Superior temporal gyrus (tissue), 1 donor: ENCODE measurements around the gene GPR61.

Source experiments
- DNase-seq: peaks from one replicate; pipeline ENCODE4 v3.0.0-alpha.2; 2016; ENCODE audit errors: extremely low spot score

The GPR61 gene, protein sequence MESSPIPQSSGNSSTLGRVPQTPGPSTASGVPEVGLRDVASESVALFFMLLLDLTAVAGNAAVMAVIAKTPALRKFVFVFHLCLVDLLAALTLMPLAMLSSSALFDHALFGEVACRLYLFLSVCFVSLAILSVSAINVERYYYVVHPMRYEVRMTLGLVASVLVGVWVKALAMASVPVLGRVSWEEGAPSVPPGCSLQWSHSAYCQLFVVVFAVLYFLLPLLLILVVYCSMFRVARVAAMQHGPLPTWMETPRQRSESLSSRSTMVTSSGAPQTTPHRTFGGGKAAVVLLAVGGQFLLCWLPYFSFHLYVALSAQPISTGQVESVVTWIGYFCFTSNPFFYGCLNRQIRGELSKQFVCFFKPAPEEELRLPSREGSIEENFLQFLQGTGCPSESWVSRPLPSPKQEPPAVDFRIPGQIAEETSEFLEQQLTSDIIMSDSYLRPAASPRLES

DNA sequence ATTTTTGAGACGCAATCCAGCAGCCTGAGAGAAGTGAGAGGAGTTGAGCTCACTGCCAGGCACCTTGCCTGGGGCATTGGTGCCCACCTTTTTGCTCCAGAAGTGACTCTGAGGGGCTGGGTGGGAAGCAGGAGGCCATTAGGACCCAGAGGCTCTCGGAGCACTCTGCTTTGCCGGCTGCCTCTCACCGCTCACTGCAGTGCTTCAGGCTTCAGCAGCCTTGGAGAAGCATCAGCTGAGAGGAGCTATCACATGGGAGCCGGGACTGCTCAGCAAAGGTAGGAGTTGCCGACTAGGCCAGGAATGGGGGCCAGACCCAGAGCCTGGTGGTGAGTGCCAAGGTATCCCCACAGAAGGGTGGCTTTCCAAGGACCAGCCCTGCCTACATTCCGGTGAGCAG lies at the start of gene GPR61:
Gene GPR61, plus strand, starts transcription at position 197 of the 400 bp plus-strand sequence. CDS start 3,151 bp downstream, outside the sequence.
- DNase-seq: peak; percentile 59

- peak; percentile 93 for DNase-seq
Measured at GRCh38 chr1:109490029-109490933, 49.4 kb upstream of the GPR61 start.

GRCh38 chr1:109490934-109491302 lies 48.8 kb upstream of the GPR61 start:
- DNase-seq: no peak

- DNase-seq: no peak
Measured at GRCh38 chr1:109491372-109491771, 48.3 kb upstream of the GPR61 start.

GRCh38 chr1:109492779-109493178 lies 46.9 kb upstream of the GPR61 start:
- no peak for DNase-seq

DNA sequence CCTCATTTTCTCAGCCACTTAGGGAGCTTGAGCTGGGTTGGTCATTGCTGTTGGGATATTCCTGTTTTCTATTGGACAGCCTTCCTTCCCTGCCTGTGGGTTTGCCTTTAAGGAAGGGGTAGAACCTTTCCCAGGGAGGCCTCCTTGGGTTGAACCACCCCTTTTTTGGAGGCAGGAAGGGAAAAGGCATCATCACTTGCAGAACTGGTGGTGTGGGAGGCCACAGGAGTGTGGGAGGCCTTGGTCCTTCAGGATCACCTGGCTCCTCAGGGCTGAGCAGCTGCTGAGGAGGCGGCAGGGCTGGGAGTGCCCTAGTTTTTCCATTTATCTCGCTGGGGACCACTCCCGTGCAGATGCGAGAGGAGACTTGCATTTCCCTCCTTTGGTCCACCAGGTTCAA lies 46.4 kb upstream of the GPR61 start:
- no peak for DNase-seq

GRCh38 chr1:109493805-109494539 lies 45.7 kb upstream of the GPR61 start, which contains the start of gene CYB561D1:
TSS of gene CYB561D1 (plus strand) at chr1:109494094. CDS start at chr1:109494140, 46 bp downstream.
- DNase-seq: peak; percentile 88

GRCh38 chr1:109495738-109496137 lies 43.9 kb upstream of the GPR61 start:
- DNase-seq: no peak

- no peak for DNase-seq
Measured at GRCh38 chr1:109497449-109498160, 42.1 kb upstream of the GPR61 start.

- DNase-seq: no peak
Measured at GRCh38 chr1:109498161-109498801, 41.4 kb upstream of the GPR61 start.

- no peak for DNase-seq
Measured at GRCh38 chr1:109499081-109499480, 40.6 kb upstream of the GPR61 start.

DNA sequence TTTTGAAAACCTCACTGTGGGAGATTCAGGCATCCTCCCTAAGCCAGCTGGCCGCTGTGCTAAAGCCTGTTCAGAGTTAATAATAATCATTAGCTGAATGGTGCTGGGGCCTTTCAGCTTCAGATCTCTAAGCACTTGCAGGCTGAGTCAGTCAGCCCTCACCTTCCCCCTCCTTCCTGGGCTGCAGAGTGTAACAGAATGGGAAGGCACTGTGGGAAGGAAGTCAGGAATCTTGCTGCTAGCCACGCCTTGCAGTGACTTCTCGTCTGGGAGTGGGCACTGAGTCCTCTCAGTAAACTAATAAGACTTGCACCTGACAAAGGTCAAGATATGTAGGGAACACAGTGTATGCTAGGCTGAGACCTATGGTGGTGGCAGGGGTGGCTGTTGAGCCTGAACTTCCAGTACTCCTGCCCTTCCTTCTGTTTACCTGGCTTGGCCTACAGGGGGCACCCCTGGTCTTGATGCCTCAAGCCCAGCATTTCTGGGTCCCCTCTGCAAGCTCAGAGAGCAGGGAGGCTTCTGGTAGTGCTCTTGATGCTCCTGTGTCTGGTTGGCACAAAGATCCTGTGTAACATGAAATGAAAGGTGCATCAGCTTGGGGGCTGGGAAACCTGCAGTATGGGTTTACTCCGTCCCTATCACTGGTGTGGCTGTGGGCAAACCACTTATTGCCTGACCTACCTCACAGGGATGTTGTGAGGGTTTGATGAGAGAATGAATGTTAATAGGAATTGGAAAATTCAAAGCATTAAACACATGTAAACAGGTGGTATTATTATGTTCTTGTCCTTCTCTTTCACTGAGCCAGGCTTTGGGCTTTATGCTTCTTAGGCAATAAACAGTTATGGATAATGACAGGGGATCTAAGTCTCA lies 39.8 kb upstream of the GPR61 start:
- DNase-seq: no peak

GRCh38 chr1:109500941-109501381 lies 38.7 kb upstream of the GPR61 start:
- DNase-seq: no peak

- DNase-seq: no peak
Measured at GRCh38 chr1:109501644-109502363, 37.9 kb upstream of the GPR61 start.

GRCh38 chr1:109502364-109502851 lies 37.3 kb upstream of the GPR61 start:
- no peak for DNase-seq

- DNase-seq: no peak
Measured at GRCh38 chr1:109503935-109504334, 35.7 kb upstream of the GPR61 start.

GRCh38 chr1:109504974-109505373 lies 34.7 kb upstream of the GPR61 start:
- no peak for DNase-seq

- DNase-seq: no peak
Measured at GRCh38 chr1:109508001-109508872, 31.4 kb upstream of the GPR61 start.
